GOT3 (cell line): ENCODE data around the gene NF1.
"Not testable (repeated sequence)": the region's sequence is repeated elsewhere in the genome, so short reads cannot be mapped to it uniquely, and the experiment has no call there.

Experiments
- DNase-seq: peaks from one replicate; lab custom pipeline; 2025; ENCODE audit warnings: mixed read lengths; lab: John Stamatoyannopoulos, UW

NF1 gene

DNA sequence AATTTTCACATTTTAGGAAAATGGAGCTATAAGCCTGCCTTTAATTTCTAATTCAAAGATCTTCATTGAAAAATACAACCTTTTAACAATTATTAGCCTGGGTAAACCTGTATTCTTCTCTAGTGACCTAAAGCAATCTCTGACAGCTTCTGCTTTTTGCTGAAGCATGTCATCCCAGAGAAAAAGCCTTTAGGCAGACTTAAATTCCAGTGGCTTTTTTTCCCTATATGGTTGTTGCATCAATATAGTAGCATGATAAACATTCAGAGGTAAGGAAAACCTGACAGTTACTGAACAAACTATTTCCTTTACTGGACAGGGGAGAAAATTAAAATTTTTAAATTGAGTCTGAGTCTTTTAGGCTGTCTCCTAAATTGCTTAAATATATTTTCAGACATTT, 234.4 kb downstream of the NF1 start:
- no peak for DNase-seq

DNA sequence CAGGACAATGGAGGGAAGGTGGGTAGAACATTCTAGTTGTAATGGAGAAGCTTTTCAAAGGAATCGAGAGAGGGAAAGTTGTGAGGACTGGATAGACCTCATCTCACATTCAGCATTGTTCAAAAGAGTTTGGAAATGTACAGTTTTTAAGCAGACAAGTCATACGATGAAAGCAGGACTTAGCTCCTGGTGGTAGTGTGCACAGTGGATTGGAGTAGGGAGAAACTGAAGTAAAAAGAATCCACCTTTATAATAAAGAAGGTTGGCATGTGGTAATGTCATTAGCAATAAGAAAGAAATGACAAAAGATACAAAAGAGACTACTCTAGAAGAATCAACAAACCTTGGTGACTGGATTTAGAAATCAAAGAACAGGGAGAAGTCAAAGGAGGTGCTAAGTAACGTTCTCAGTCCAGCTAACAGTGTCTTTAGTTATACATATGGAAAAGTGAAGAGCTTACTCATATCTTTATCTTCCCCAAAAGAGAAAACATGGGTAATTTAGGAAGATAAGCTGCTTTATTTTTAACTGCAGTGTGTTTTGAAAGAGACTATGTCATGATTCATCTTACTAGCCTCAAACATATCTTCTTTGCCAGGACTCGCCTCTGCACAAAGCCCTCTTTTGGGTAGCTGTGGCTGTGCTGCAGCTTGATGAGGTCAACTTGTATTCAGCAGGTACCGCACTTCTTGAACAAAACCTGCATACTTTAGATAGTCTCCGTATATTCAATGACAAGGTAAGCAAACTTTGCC, 245.3 kb downstream of the NF1 start:
- no peak for DNase-seq

GRCh38 chr17:31345191-31345747, 250.5 kb downstream of the NF1 start:
- DNase-seq, result not testable (repeated sequence)

- no peak for DNase-seq
Observed at GRCh38 chr17:31349454-31349853, 254.7 kb downstream of the NF1 start.

GRCh38 chr17:31355935-31356334, 261.2 kb downstream of the NF1 start:
- DNase-seq, result no peak

DNA sequence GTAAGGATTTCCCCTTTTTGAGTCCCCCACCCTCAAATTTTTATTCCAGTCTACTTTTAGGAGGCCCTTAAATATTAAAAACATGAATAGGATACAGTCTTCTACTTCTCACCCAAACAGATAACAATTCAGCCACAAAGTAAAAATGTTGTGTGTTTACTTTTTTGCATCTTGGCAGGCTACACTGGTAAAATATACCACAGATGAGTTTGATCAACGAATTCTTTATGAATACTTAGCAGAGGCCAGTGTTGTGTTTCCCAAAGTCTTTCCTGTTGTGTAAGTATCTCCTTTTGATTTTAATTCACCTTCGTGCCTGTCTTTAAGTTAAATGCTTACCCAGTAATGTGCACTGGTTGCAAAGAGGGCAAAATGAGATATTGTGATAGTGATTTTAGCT, 262.3 kb downstream of the NF1 start:
- no peak for DNase-seq

DNA sequence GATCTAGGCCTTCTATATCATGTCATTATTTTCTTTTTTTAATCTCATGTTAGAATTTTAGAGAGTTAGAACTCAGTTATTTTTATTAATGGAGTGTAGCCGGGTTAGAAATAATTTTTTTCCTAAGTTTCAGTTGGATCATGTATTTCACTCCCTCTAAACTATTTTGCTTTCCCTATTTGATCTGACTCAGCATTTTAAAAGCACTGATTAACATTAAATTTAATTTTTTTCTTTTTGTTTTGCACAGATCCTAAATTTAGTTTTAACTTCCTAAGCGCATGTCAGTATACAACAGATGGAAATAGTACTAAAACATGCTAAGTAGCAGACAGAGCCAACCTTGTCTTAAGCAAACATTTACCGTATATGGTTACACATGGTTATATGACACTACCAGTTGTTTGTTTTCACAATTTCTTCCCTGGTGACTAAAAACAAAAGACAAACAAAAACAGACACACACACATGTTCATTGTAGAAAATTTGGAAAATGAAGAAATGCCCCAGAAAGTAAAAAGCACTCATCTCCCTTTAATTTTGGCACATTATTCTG, 263.1 kb downstream of the NF1 start:
- no peak for DNase-seq

DNA sequence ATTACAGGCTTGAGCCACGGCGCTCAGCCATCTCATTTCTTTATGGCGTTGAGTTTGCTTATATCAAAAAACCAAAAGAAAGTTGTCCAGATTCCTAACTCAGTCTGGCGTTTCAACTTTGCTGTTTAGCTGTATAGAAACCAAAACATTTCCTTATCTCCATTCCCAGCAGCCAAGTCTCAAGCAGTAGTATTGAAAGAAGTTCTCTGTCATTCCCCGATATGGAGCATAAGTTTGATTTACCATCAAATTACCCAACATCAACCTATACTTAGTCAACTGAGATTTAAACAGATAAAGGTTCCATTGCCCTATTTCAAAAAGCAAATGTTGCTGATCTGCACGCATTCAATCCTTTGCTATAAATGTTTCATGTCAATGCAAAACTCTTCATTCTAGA, 269.2 kb downstream of the NF1 start:
- no peak for DNase-seq

GRCh38 chr17:31366088-31366487, 271.3 kb downstream of the NF1 start:
- DNase-seq, result no peak

- DNase-seq, result no peak
Observed at GRCh38 chr17:31369266-31369665, 274.5 kb downstream of the NF1 start.

DNA sequence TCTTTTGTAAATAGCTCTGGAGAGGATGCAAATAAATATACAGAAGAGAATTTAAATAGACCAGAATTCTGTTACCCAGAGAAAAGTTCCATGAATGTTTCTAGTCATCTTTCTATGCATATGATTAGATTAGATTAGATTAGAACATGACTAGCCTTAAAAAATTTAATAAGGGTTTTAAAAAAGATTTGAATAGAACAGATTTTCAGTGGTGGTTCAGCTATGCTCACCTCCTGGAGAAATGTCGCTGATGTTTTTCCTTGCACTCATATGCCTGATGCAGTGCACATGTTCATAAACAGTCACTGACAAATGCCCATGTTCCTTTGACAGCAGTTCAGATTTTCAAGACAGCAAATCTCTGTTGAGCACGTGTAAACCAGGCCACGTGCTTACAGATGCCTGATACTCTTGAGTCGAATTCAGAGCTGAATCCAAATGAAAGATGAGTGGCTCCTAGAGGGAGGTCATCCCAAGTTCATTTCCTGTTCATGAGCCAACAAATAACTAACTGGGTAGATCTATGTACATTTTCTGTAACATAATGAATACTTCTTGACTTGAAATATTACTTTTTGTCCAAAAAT, 276.8 kb downstream of the NF1 start:
- DNase-seq, result no peak

DNA sequence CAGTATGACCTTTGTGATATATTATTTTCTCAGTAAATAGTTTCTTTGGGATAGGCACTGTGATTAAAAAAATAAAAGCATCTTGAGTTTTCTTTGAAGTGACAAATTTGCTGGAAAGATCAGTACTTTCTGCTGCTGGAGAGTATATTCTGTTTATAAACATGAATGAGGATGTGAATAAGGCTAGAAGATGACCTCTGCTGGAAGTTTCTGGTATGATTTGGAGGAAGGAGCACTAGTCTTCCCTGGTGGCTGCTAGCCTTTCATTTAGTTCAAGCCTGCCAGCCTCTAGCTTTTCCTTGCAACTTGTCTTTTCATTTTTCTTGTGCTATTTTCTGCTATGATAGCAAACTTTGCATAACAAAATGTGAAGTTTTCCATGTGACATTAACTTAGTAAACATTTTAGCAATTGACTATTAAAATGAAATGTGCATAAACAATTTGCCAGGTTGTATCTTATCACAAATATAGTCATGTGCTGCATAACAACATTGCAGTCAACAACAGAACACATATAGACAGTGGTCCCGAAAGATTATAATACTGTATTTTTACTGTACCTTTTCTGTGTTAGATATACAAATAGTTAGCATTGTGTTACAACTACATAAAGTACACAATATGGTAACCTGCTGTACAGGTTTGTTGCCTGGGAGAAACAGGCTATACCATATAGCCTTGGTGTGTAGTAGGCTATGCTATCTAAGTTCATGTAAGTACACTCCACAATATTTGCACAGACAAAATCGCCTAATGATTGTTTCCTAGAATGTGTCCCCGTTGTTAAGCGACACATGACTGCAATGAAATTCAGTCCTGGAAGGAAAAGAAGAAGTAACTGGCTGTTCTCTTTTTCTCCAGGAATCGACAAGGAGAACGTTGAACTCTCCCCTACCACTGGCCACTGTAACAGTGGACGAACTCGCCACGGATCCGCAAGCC, 278.6 kb downstream of the NF1 start:
- no peak for DNase-seq

DNA sequence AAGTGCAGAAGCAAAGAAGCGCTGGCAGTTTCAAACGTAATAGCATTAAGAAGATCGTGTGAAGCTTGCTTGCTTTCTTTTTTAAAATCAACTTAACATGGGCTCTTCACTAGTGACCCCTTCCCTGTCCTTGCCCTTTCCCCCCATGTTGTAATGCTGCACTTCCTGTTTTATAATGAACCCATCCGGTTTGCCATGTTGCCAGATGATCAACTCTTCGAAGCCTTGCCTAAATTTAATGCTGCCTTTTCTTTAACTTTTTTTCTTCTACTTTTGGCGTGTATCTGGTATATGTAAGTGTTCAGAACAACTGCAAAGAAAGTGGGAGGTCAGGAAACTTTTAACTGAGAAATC, 279.3 kb downstream of the NF1 start:
- DNase-seq, result no peak

GRCh38 chr17:31374503-31374902, 279.7 kb downstream of the NF1 start:
- DNase-seq, result no peak

GRCh38 chr17:31378638-31379037, 283.9 kb downstream of the NF1 start:
- DNase-seq, result no peak

- no peak for DNase-seq
Observed at GRCh38 chr17:31379597-31380205, 284.9 kb downstream of the NF1 start.

DNA sequence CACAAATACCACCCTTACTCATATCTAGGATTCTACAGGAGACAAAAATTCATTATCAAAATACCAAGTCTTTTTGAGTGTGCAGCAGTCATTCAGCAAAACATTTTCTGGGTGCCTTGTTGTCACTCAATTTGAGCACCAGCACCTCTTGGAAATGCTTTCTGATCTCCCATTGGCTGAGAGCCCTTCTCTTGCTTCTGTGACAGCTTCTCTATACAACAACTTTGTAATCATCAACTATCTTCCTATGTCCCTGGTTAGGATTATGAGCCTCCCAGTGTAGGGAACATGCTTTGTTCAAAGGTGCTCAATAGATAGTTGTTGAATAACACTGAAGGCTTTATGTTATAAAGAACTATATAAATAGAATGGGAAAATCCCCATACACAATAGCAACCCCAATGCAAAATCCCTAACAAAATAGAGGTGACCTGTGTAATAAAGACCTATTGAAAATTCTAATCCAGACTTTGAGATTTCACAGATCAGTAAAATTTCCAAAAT, 286.4 kb downstream of the NF1 start:
- no peak for DNase-seq

GRCh38 chr17:31382668-31383275, 288.0 kb downstream of the NF1 start:
- not testable (repeated sequence) for DNase-seq

GRCh38 chr17:31383488-31383887, 288.7 kb downstream of the NF1 start:
- not testable (repeated sequence) for DNase-seq

GRCh38 chr17:31385428-31386285, 290.9 kb downstream of the NF1 start:
- no peak for DNase-seq
